PC-3 (cell line): ENCODE results near the gene MAP3K7CL. TPM values are rescaled to one million over a fixed set of nuclear protein-coding genes. Genes with fewer than 3 reads are reported as not detected.

Source experiments
- ATAC-seq: fragments of 200-7000 bp; cut with Tn5 transposase; 2 replicates; pipeline ENCODE4 v1.9.1; 2020; ENCODE audit warnings: mild to moderate bottlenecking, moderate library complexity
- BruUV-seq: library from RNA; stranded (reverse); fragments of 400-500 nt; replicated peaks from 2 replicates; lab custom pipeline; 2021; lab: Mats Ljungman, UMichigan
- CTCF ChIA-PET: fragments of 300-600 bp; sonication (Branson Sonifier 250); formaldehyde crosslinking; loops from one replicate; lab custom pipeline; 2022; ENCODE audit warnings: antibody characterized with exemption; lab: Charles Lee
- POLR2A ChIA-PET: fragments of 300-600 bp; sonication (Branson Sonifier 250); formaldehyde crosslinking; loops from one replicate; lab custom pipeline; 2022; ENCODE audit warnings: antibody characterized with exemption; ENCODE audit not compliant: unreplicated experiment; lab: Charles Lee
- DNase-seq: peaks from one replicate; pipeline ENCODE4 v3.0.0-alpha.2; 2015
- H2AFZ ChIP-seq: fragments of 300-600 bp; sonication (generic); 2 replicates; pipeline ENCODE4 v1.6.0; 2016; ENCODE audit warnings: antibody characterized with exemption, low read length
- H3F3A ChIP-seq: fragments of 300-600 bp; sonication (generic); one replicate; pipeline ENCODE4 v1.6.0; 2017; ENCODE audit warnings: antibody characterized with exemption, low read length, control low read depth, mild to moderate bottlenecking; ENCODE audit not compliant: unreplicated experiment
- H3K27ac ChIP-seq: fragments of 300-600 bp; sonication (generic); 2 replicates; pipeline ENCODE4 v1.5.1; 2016; ENCODE audit warnings: mild to moderate bottlenecking, low read length
- H3K27me3 ChIP-seq: fragments of 300-600 bp; sonication (generic); 2 replicates; pipeline ENCODE4 v1.6.1; 2016; ENCODE audit warnings: low read length, mixed read lengths
- H3K36me3 ChIP-seq: fragments of 300-600 bp; sonication (generic); 2 replicates; pipeline ENCODE4 v1.6.1; 2016; ENCODE audit warnings: low read depth, mixed run types, low read length, mixed read lengths
- H3K4me1 ChIP-seq: fragments of 300-600 bp; sonication (generic); 2 replicates; pipeline ENCODE4 v1.5.1; 2016; ENCODE audit warnings: low read length; ENCODE audit not compliant: insufficient read depth
- H3K4me2 ChIP-seq: fragments of 300-600 bp; sonication (generic); 2 replicates; pipeline ENCODE4 v1.6.0; 2016; ENCODE audit warnings: low read length
- H3K4me3 ChIP-seq: fragments of 300-600 bp; sonication (generic); 2 replicates; pipeline ENCODE4 v1.5.1; 2016; ENCODE audit warnings: mild to moderate bottlenecking, low read length, mixed read lengths
- H3K79me2 ChIP-seq: fragments of 300-600 bp; sonication (generic); 2 replicates; pipeline ENCODE4 v1.6.1; 2017; ENCODE audit warnings: low read length, mixed read lengths
- H3K9ac ChIP-seq: fragments of 300-600 bp; sonication (generic); 2 replicates; pipeline ENCODE4 v1.6.0; 2016; ENCODE audit warnings: mild to moderate bottlenecking, low read length
- H3K9me2 ChIP-seq: fragments of 300-600 bp; sonication (generic); replicated peaks from 2 replicates; pipeline ENCODE4 v1.6.1; 2016; ENCODE audit warnings: mixed run types, low read length, mixed read lengths
- H3K9me3 ChIP-seq: fragments of 300-600 bp; sonication (generic); 2 replicates; pipeline ENCODE4 v1.6.1; 2016; ENCODE audit warnings: low read length, mixed read lengths
- H4K20me1 ChIP-seq: fragments of 300-600 bp; sonication (generic); 2 replicates; pipeline ENCODE4 v1.6.1; 2016; ENCODE audit warnings: low read length, mixed read lengths
- CTCF ChIP-seq: fragments of 300-600 bp; sonication (generic); conservative IDR thresholded peaks from 2 replicates; pipeline ENCODE4 v1.5.1; 2017; ENCODE audit warnings: antibody characterized with exemption, low read depth, mild to moderate bottlenecking, low read length
- EZH2 ChIP-seq: fragments of 300-600 bp; sonication (generic); IDR thresholded peaks from one replicate; pipeline ENCODE4 v1.6.1; 2017; ENCODE audit warnings: antibody characterized with exemption, mild to moderate bottlenecking, low read length; ENCODE audit not compliant: unreplicated experiment
- EZH2phosphoT487 ChIP-seq: fragments of 300-600 bp; sonication (generic); IDR thresholded peaks from 2 replicates; pipeline ENCODE4 v1.6.1; 2018; ENCODE audit warnings: mild to moderate bottlenecking, antibody characterized with exemption, low read length, borderline replicate concordance
- intact Hi-C: fragments of 100-400 bp; cut with micrococcal nuclease; formaldehyde crosslinking; loops from 2 replicates; pipeline ENCODE4 v1.9.0; 2023
- total RNA-seq: library from RNA; depleted of rRNA; stranded (reverse); fragments of >200 nt; gene quantifications from 2 replicates; pipeline ENCODE4 v1.2.3, GENCODE V29; 2014

Gene MAP3K7CL
- total RNA-seq, 1 experiment from 2014 or later, result 1.3 TPM

- ChIA-PET POLR2A (no interaction called here), CTCF (no interaction called here)
- BruUV-seq, result no TSS peak
- no peak overlapping the region for H2AFZ ChIP-seq
- no peaks in the 10 kb centered on the region for H4K20me1 ChIP-seq
- H3K4me1 ChIP-seq, result peaks cover 10% of the 10 kb centered on the region
- no peaks in the 10 kb centered on the region for H3K36me3 ChIP-seq
- no peaks in the 10 kb centered on the region for H3K9me2 ChIP-seq
- H3K27me3 ChIP-seq, result no peaks in the 10 kb centered on the region
- TF ChIP-seq EZH2phosphoT487 (no peak), CTCF (no peak), EZH2 (no peak)
- ATAC-seq, result no peak
- H3F3A ChIP-seq, result no peaks in the 10 kb centered on the region
- no peak overlapping the region for H3K4me2 ChIP-seq
- H3K79me2 ChIP-seq, result no peaks in the 10 kb centered on the region
- no peaks in the 10 kb centered on the region for H3K9me3 ChIP-seq
- no peak overlapping the region for H3K4me3 ChIP-seq
- H3K27ac ChIP-seq, result no peak overlapping the region
- H3K9ac ChIP-seq, result no peak overlapping the region
- intact Hi-C loops, result no loop called here
- no peak for DNase-seq
Measured at GRCh38 chr21:29154270-29154669, 23.8 kb downstream of the MAP3K7CL start.

GRCh38 chr21:29155118-29155932 lies 24.9 kb downstream of the MAP3K7CL start:
- Histone ChIP-seq H3K9me3 (no peaks in the 10 kb centered on the region), H3K36me3 (no peaks in the 10 kb centered on the region), H3K27ac (no peak overlapping the region), H3K4me1 (peaks cover 4% of the 10 kb centered on the region), H2AFZ (peak overlapping the region; percentile 76), H3K9me2 (no peaks in the 10 kb centered on the region), H3K4me3 (peak overlapping the region; percentile 59), H3K4me2 (peak overlapping the region; percentile 81), H3K79me2 (no peaks in the 10 kb centered on the region), H3F3A (no peaks in the 10 kb centered on the region), H4K20me1 (no peaks in the 10 kb centered on the region), H3K27me3 (no peaks in the 10 kb centered on the region), H3K9ac (no peak overlapping the region)
- DNase-seq, result peak; percentile 39
- ATAC-seq, result peak; percentile 91
- intact Hi-C loops, result loop anchor here (1.0 kb wide), 1 partner anchor 65 kb away; no protein-coding TSS in a partner anchor
- CTCF ChIA-PET, result interaction anchor here (0.6 to 1.0 kb wide), 3 partner anchors 64 to 256 kb away, joined by 3 to 10 read pairs (median 4); no protein-coding TSS in a partner anchor
- TF ChIP-seq CTCF (no peak), EZH2phosphoT487 (no peak), EZH2 (no peak)
- POLR2A ChIA-PET, result no interaction called here
- no TSS peak for BruUV-seq

- BruUV-seq, result no TSS peak
- ChIA-PET CTCF (interaction anchor here (0.6 to 1.0 kb wide), 2 partner anchors 192 to 255 kb away, joined by 3 to 4 read pairs; no protein-coding TSS in a partner anchor), POLR2A (no interaction called here)
- no peaks in the 10 kb centered on the region for H4K20me1 ChIP-seq
- intact Hi-C loops, result loop anchor here (1.0 kb wide), 1 partner anchor 66 kb away; no protein-coding TSS in a partner anchor
- H3K27me3 ChIP-seq, result no peaks in the 10 kb centered on the region
- H3K4me2 ChIP-seq, result peak overlapping the region; percentile 81
- peaks cover 3% of the 10 kb centered on the region; the same call in 1 of the 2 replicates for H3K4me1 ChIP-seq
- H3K9ac ChIP-seq, result no peak overlapping the region
- no peaks in the 10 kb centered on the region for H3F3A ChIP-seq
- DNase-seq, result no peak
- ATAC-seq, result no peak
- H3K79me2 ChIP-seq, result no peaks in the 10 kb centered on the region
- no peaks in the 10 kb centered on the region for H3K9me3 ChIP-seq
- H3K27ac ChIP-seq, result no peak overlapping the region
- H3K9me2 ChIP-seq, result no peaks in the 10 kb centered on the region
- no peaks in the 10 kb centered on the region for H3K36me3 ChIP-seq
- H2AFZ ChIP-seq, result peak overlapping the region; percentile 76
- no peak for TF ChIP-seq EZH2phosphoT487
- TF ChIP-seq EZH2, result no peak
- no peak for TF ChIP-seq CTCF
- H3K4me3 ChIP-seq, result peak overlapping the region; percentile 59
Measured at GRCh38 chr21:29155933-29156260, 25.5 kb downstream of the MAP3K7CL start.
